ENCODE results near the gene PLEK2.
"Not testable (repeated sequence)": the region's sequence is repeated elsewhere in the genome, so short reads cannot be mapped to it uniquely, and the experiment has no call there.

The PLEK2 gene

DNA sequence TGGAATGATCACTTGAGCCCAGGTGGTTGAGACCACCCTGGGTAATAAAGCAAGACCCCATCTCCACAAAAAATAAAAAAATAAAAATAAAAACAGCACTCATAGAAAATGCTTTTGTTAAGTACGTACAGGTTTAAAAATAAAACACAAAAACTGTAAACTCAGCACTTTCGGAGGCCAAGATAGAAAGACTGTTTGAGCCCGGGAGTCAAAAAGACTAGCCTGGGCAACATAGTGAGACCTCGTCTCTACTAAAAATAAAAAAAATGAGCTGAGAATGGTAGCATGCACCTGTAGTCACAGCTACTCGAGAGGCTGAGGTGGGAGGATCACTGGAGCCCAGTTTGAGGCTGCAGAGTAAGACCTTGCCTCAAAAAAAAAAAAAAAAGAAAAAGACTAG lies 59.9 kb downstream of the PLEK2 start:
- H3K4me3 ChIP-seq (ENCODE audit: low read depth, low read length): no peak overlapping the region
- TF ChIP-seq, protein P1, sequence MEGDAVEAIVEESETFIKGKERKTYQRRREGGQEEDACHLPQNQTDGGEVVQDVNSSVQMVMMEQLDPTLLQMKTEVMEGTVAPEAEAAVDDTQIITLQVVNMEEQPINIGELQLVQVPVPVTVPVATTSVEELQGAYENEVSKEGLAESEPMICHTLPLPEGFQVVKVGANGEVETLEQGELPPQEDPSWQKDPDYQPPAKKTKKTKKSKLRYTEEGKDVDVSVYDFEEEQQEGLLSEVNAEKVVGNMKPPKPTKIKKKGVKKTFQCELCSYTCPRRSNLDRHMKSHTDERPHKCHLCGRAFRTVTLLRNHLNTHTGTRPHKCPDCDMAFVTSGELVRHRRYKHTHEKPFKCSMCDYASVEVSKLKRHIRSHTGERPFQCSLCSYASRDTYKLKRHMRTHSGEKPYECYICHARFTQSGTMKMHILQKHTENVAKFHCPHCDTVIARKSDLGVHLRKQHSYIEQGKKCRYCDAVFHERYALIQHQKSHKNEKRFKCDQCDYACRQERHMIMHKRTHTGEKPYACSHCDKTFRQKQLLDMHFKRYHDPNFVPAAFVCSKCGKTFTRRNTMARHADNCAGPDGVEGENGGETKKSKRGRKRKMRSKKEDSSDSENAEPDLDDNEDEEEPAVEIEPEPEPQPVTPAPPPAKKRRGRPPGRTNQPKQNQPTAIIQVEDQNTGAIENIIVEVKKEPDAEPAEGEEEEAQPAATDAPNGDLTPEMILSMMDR (IDR thresholded peaks at IDR 0.05; ENCODE audit: control insufficient read depth, extremely low read depth, insufficient read depth): no peak
- no peak for DNase-seq (ENCODE audit: low read depth)

GRCh38 chr14:67345583-67345982 lies 66.4 kb downstream of the PLEK2 start:
- no peak overlapping the region for H3K4me3 ChIP-seq (ENCODE audit: low read depth, low read length)
- DNase-seq (ENCODE audit: low read depth): peak; percentile 87
- TF ChIP-seq, protein P1 (IDR thresholded peaks at IDR 0.05; ENCODE audit: control insufficient read depth, extremely low read depth, insufficient read depth): no peak

GRCh38 chr14:67343601-67344230 lies 68.2 kb downstream of the PLEK2 start:
- TF ChIP-seq, protein P1 (IDR thresholded peaks at IDR 0.05; ENCODE audit: control insufficient read depth, extremely low read depth, insufficient read depth): no peak
- no peak for DNase-seq (ENCODE audit: low read depth)
- H3K4me3 ChIP-seq (ENCODE audit: low read depth, low read length): no peak overlapping the region

GRCh38 chr14:67341231-67341630 lies 70.7 kb downstream of the PLEK2 start:
- DNase-seq (ENCODE audit: low read depth); H3K4me3 ChIP-seq (ENCODE audit: low read depth, low read length): not testable (repeated sequence)

All from LNCaP clone FGC (cell line).